ENCODE measurements around the gene UCN3.

UCN3 gene

GRCh38 chr10:5354068-5354467 lies 10.7 kb upstream of the UCN3 start:
- Histone ChIP-seq H3K36me3 (ENCODE audit: control insufficient read depth, insufficient read depth, low read length) (no peaks in the 10 kb centered on the region), H3K27ac (no peak overlapping the region), H3K4me1 (no peaks in the 10 kb centered on the region), H3K9me3 (ENCODE audit: control insufficient read depth, low read length) (no peaks in the 10 kb centered on the region), H2AFZ (no peak overlapping the region), H3K4me3 (ENCODE audit: low read depth, low read length) (no peak overlapping the region), H3K79me2 (no peaks in the 10 kb centered on the region), H3K4me2 (ENCODE audit: low read length) (no peak overlapping the region), H3K9ac (no peak overlapping the region), H3K27me3 (ENCODE audit: control insufficient read depth, insufficient read depth, low read length) (no peaks in the 10 kb centered on the region)
- TF ChIP-seq CTCF (IDR thresholded peaks at IDR 0.05) = no peak

GRCh38 chr10:5355594-5356301 lies 9.0 kb upstream of the UCN3 start:
- no peak overlapping the region for H3K27ac ChIP-seq
- no peak for TF ChIP-seq CTCF (IDR thresholded peaks at IDR 0.05)

GRCh38 chr10:5356302-5356763 lies 8.4 kb upstream of the UCN3 start:
- Histone ChIP-seq H3K9ac (no peak overlapping the region), H2AFZ (no peak overlapping the region), H3K36me3 (ENCODE audit: control insufficient read depth, insufficient read depth, low read length) (no peaks in the 10 kb centered on the region), H3K4me3 (ENCODE audit: low read depth, low read length) (no peak overlapping the region), H3K79me2 (no peaks in the 10 kb centered on the region), H3K27me3 (ENCODE audit: control insufficient read depth, insufficient read depth, low read length) (no peaks in the 10 kb centered on the region), H3K4me1 (no peaks in the 10 kb centered on the region), H3K27ac (no peak overlapping the region), H3K4me2 (ENCODE audit: low read length) (no peak overlapping the region), H3K9me3 (ENCODE audit: control insufficient read depth, low read length) (no peaks in the 10 kb centered on the region)
- no peak for TF ChIP-seq CTCF (IDR thresholded peaks at IDR 0.05)

More at GRCh38 chr10:5355594-5356301, 9.0 kb upstream of the UCN3 start:
- H3K4me2 ChIP-seq (ENCODE audit: low read length) = no peak overlapping the region
- H2AFZ ChIP-seq = no peak overlapping the region
- H3K4me1 ChIP-seq = no peaks in the 10 kb centered on the region
- H3K36me3 ChIP-seq (ENCODE audit: control insufficient read depth, insufficient read depth, low read length) = no peaks in the 10 kb centered on the region
- H3K4me3 ChIP-seq (ENCODE audit: low read depth, low read length) = no peak overlapping the region
- H3K9me3 ChIP-seq (ENCODE audit: control insufficient read depth, low read length) = no peaks in the 10 kb centered on the region
- H3K79me2 ChIP-seq = no peaks in the 10 kb centered on the region
- no peaks in the 10 kb centered on the region for H3K27me3 ChIP-seq (ENCODE audit: control insufficient read depth, insufficient read depth, low read length)
- H3K9ac ChIP-seq = no peak overlapping the region

DNA sequence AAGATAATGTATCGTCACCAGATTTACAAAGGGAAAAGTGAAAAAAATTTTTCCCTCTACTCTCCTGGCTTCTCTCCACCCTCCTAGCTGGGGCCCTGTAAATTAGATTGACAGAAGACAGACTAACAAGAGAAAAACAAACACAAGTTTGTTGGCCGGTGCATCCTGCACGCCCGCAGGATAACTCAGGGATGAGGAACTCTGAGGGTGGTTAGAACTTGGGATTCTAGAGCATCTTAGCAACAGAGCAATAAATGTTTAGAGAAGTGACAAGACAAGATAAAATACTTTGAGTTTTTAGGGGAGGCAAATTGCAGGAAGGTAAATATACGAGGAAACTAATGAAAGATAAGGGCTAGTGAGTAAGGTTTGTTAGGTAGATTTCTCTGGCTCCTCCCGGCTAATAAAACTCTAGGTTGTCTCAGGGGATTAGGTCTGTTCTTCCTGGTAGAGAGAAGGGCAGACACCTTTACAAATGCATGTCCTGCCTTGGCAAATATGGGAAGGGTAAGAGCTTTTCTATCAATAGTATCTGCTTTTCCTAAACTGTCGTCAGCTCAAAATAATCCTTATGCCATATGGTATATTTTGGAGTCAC lies 4.3 kb upstream of the UCN3 start:
- H3K4me1 ChIP-seq = no peaks in the 10 kb centered on the region
- H3K79me2 ChIP-seq = no peaks in the 10 kb centered on the region
- H2AFZ ChIP-seq = no peak overlapping the region
- no peaks in the 10 kb centered on the region for H3K9me3 ChIP-seq (ENCODE audit: control insufficient read depth, low read length)
- no peaks in the 10 kb centered on the region for H3K36me3 ChIP-seq (ENCODE audit: control insufficient read depth, insufficient read depth, low read length)
- no peak overlapping the region for H3K4me2 ChIP-seq (ENCODE audit: low read length)
- no peak overlapping the region for H3K27ac ChIP-seq
- H3K4me3 ChIP-seq (ENCODE audit: low read depth, low read length) = no peak overlapping the region
- no peak overlapping the region for H3K9ac ChIP-seq
- H3K27me3 ChIP-seq (ENCODE audit: control insufficient read depth, insufficient read depth, low read length) = no peaks in the 10 kb centered on the region
- no peak for TF ChIP-seq CTCF (IDR thresholded peaks at IDR 0.05)

GRCh38 chr10:5361966-5362365 lies 2.8 kb upstream of the UCN3 start:
- Histone ChIP-seq H3K36me3 (ENCODE audit: control insufficient read depth, insufficient read depth, low read length) (no peaks in the 10 kb centered on the region), H2AFZ (no peak overlapping the region), H3K4me1 (no peaks in the 10 kb centered on the region), H3K79me2 (no peaks in the 10 kb centered on the region), H3K27me3 (ENCODE audit: control insufficient read depth, insufficient read depth, low read length) (no peaks in the 10 kb centered on the region), H3K4me3 (ENCODE audit: low read depth, low read length) (no peak overlapping the region), H3K27ac (no peak overlapping the region), H3K9ac (no peak overlapping the region), H3K9me3 (ENCODE audit: control insufficient read depth, low read length) (no peaks in the 10 kb centered on the region), H3K4me2 (ENCODE audit: low read length) (no peak overlapping the region)
- TF ChIP-seq CTCF (IDR thresholded peaks at IDR 0.05) = no peak

Data from parathyroid adenoma (tissue), 2 donors.